ENCODE data around the gene PIGQ.
A peak's percentile ranks its signal among the peaks of the same experiment; 100 is the strongest.

GRCh38 chr16:630815-631405 lies 61.1 kb downstream of the PIGQ start, which contains the start of gene WFIKKN1:
- TF ChIP-seq ASH2L (IDR thresholded peaks at IDR 0.05; ENCODE audit: low read length): no peak
- no peak for TF ChIP-seq MAFK (IDR thresholded peaks at IDR 0.05; ENCODE audit: low read depth, low read length)
- TF ChIP-seq TAF1 (IDR thresholded peaks at IDR 0.05; ENCODE audit: low read depth, low read length): no peak
- TF ChIP-seq POLR2AphosphoS5 (IDR thresholded peaks at IDR 0.05; ENCODE audit: low read depth, low read length): no peak; the same call in 1 of the 2 replicates
- no peak for TF ChIP-seq CTCF (IDR thresholded peaks at IDR 0.05; ENCODE audit: control extremely low read depth in 1 of 3, insufficient read depth in 1 of 3, low read depth in 1 of 3, low read length in 3 of 3)
- no peak; the same call in 1 of the 2 replicates for TF ChIP-seq PHF8 (conservative IDR thresholded peaks at IDR 0.05; ENCODE audit: low read depth, low read length)
- no peak for TF ChIP-seq TCF12 (IDR thresholded peaks at IDR 0.05; ENCODE audit: low read depth, low read length)
- no peak for TF ChIP-seq RAD21 (IDR thresholded peaks at IDR 0.05 in 1 of 2, conservative IDR thresholded peaks at IDR 0.05 in 1 of 2; ENCODE audit: low read depth in 2 of 2, low read length in 2 of 2)
- no peak for TF ChIP-seq EZH2 (IDR thresholded peaks at IDR 0.05; ENCODE audit: low read depth, low read length, severe bottlenecking)
- peak in 1 of 2 experiments; percentile 55; a peak in 2 of 3 replicates for TF ChIP-seq POLR2A (IDR thresholded peaks at IDR 0.05; ENCODE audit: control extremely low read depth in 1 of 2, low read depth in 2 of 2, low read length in 2 of 2)
- no peak; the same call in 1 of the 2 replicates for TF ChIP-seq GABPA (IDR thresholded peaks at IDR 0.05; ENCODE audit: borderline replicate concordance, insufficient read depth, low read length)
- no peak for TF ChIP-seq SUZ12 (IDR thresholded peaks at IDR 0.05; ENCODE audit: low read length)
- TF ChIP-seq CBX5 (IDR thresholded peaks at IDR 0.05; ENCODE audit: low read depth, low read length): no peak
- TF ChIP-seq CEBPB (IDR thresholded peaks at IDR 0.05; ENCODE audit: low read depth, low read length): no peak

All from H1 (cell line).